ENCODE measurements around the gene HS3ST3A1.

Gene HS3ST3A1

GRCh38 chr17:13462673-13463124, 139.0 kb downstream of the HS3ST3A1 start:
- FAIRE-seq (no peak), DNase-seq (ENCODE audit: insufficient read length, low spot score) (no peak)
- TF ChIP-seq POLR2A (IDR thresholded peaks at IDR 0.05; ENCODE audit: low read depth, low read length) = no peak

- DNase-seq (ENCODE audit: insufficient read length, low spot score) = no peak
- no peak for TF ChIP-seq POLR2A (IDR thresholded peaks at IDR 0.05; ENCODE audit: low read depth, low read length)
- no peak for FAIRE-seq
Observed at GRCh38 chr17:13462146-13462545, 139.6 kb downstream of the HS3ST3A1 start.

GRCh38 chr17:13460261-13461000, 141.3 kb downstream of the HS3ST3A1 start:
- no peak for DNase-seq (ENCODE audit: insufficient read length, low spot score)
- no peak for TF ChIP-seq POLR2A (IDR thresholded peaks at IDR 0.05; ENCODE audit: low read depth, low read length)
- no peak for FAIRE-seq

- TF ChIP-seq POLR2A (IDR thresholded peaks at IDR 0.05; ENCODE audit: low read depth, low read length) = no peak
- FAIRE-seq (no peak), DNase-seq (ENCODE audit: insufficient read length, low spot score) (no peak)
Observed at GRCh38 chr17:13457783-13458182, 143.9 kb downstream of the HS3ST3A1 start.

Measured in H54 (cell line).